Astrocyte (in vitro differentiated cells and primary cell): ENCODE measurements around the gene ARHGAP24. TPM values are rescaled to one million over a fixed set of nuclear protein-coding genes. Genes with fewer than 3 reads are reported as not detected.
A peak's percentile ranks its signal among the peaks of the same experiment; 100 is the strongest.

Experiments
- DNase-seq: peaks from one replicate; pipeline ENCODE4 v3.0.0-alpha.2; 2010; ENCODE audit warnings: low read depth
- FAIRE-seq: peaks from 2 replicates; lab custom pipeline; 2011; peaks lifted over from hg19 to GRCh38; lab: Jason Lieb, UNC
- H2AFZ ChIP-seq: 2 replicates; pipeline ENCODE4 v1.6.0; 2012; ENCODE audit warnings: low read depth, low read length, inconsistent platforms
- H3K27ac ChIP-seq: 2 replicates; pipeline ENCODE4 v1.5.1; 2011; ENCODE audit warnings: low read depth, low read length, inconsistent platforms
- H3K27me3 ChIP-seq: 2 replicates; pipeline ENCODE4 v1.6.0; 2011; ENCODE audit warnings: low read length, inconsistent platforms; ENCODE audit not compliant: insufficient read depth
- H3K36me3 ChIP-seq: 2 replicates; pipeline ENCODE4 v1.5.1; 2011; ENCODE audit warnings: low read length, inconsistent platforms; ENCODE audit not compliant: insufficient read depth
- H3K4me1 ChIP-seq: 2 replicates; pipeline ENCODE4 v1.5.1; 2011; ENCODE audit warnings: low read length, inconsistent platforms; ENCODE audit not compliant: insufficient read depth
- H3K4me2 ChIP-seq: 2 replicates; pipeline ENCODE4 v1.6.0; 2012; ENCODE audit warnings: low read length, inconsistent platforms
- H3K4me3 ChIP-seq: 2 replicates; pipeline ENCODE4 v1.5.1; 2011; ENCODE audit warnings: low read depth, mild to moderate bottlenecking, low read length, inconsistent platforms; ENCODE audit not compliant: insufficient read depth
- H3K79me2 ChIP-seq: 2 replicates; pipeline ENCODE4 v1.6.0; 2012; ENCODE audit warnings: mild to moderate bottlenecking, low read length, inconsistent platforms; ENCODE audit not compliant: insufficient read depth
- H3K9ac ChIP-seq: 2 replicates; pipeline ENCODE4 v1.6.0; 2012; ENCODE audit warnings: mild to moderate bottlenecking, low read length, inconsistent platforms
- H3K9me3 ChIP-seq: 2 replicates; pipeline ENCODE4 v1.5.1; 2012; ENCODE audit warnings: low read depth, mild to moderate bottlenecking, low read length, inconsistent platforms; ENCODE audit not compliant: insufficient read depth
- H4K20me1 ChIP-seq: 2 replicates; pipeline ENCODE4 v1.6.0; 2012; ENCODE audit warnings: low read length, inconsistent platforms; ENCODE audit not compliant: insufficient read depth
- H3K27ac Mint-ChIP-seq: one replicate; pipeline ENCODE4 v1.8.0; 2021; ENCODE audit warnings: mild to moderate bottlenecking, mixed read lengths; ENCODE audit not compliant: unreplicated experiment
- H3K27me3 Mint-ChIP-seq: one replicate; pipeline ENCODE4 v1.8.0; 2021; ENCODE audit warnings: low read depth, mixed read lengths; ENCODE audit not compliant: unreplicated experiment
- H3K36me3 Mint-ChIP-seq: one replicate; pipeline ENCODE4 v1.8.0; 2021; ENCODE audit warnings: low read depth, mixed read lengths; ENCODE audit not compliant: unreplicated experiment
- H3K4me1 Mint-ChIP-seq: one replicate; pipeline ENCODE4 v1.8.0; 2021; ENCODE audit warnings: low read depth, mixed read lengths; ENCODE audit not compliant: unreplicated experiment
- H3K4me3 Mint-ChIP-seq: one replicate; pipeline ENCODE4 v1.8.0; 2021; ENCODE audit warnings: mild to moderate bottlenecking, moderate library complexity, mixed read lengths; ENCODE audit not compliant: unreplicated experiment
- H3K9me3 Mint-ChIP-seq: one replicate; pipeline ENCODE4 v1.8.0; 2021; ENCODE audit warnings: mild to moderate bottlenecking, mixed read lengths; ENCODE audit not compliant: unreplicated experiment
- CTCF ChIP-seq: IDR thresholded peaks from 2 replicates; pipeline ENCODE4 v1.5.1; 2011; ENCODE audit warnings: low read depth, mild to moderate bottlenecking, inconsistent platforms, low read length, moderate library complexity; ENCODE audit not compliant: insufficient read depth
- EZH2 ChIP-seq: IDR thresholded peaks from 2 replicates; pipeline ENCODE4 v1.6.1; 2012; ENCODE audit warnings: mild to moderate bottlenecking, low read length, inconsistent platforms; ENCODE audit not compliant: insufficient read depth
- total RNA-seq: library from RNA; stranded (reverse); gene quantifications from 2 replicates; pipeline ENCODE4 v1.2.1, GENCODE V29; 2021

The ARHGAP24 gene
- total RNA-seq, 1 donor from 2014 or later, result 2.1 TPM

- H3K4me1 ChIP-seq, result peaks cover 17% of the 10 kb centered on the region
- H3K4me3 ChIP-seq, result no peak overlapping the region
- H3K27ac Mint-ChIP-seq, result no peak overlapping the region
- no peak overlapping the region for H3K4me3 Mint-ChIP-seq
- no peaks in the 10 kb centered on the region for H3K79me2 ChIP-seq
- TF ChIP-seq CTCF (no peak), EZH2 (no peak)
- H3K36me3 ChIP-seq, result no peaks in the 10 kb centered on the region
- no peak overlapping the region for H2AFZ ChIP-seq
- H3K9ac ChIP-seq, result no peak overlapping the region
- H3K9me3 ChIP-seq, result no peaks in the 10 kb centered on the region
- H3K9me3 Mint-ChIP-seq, result no peaks in the 10 kb centered on the region
- no peak for FAIRE-seq
- H3K27me3 Mint-ChIP-seq, result no peaks in the 10 kb centered on the region
- H3K4me1 Mint-ChIP-seq, result peaks cover 9% of the 10 kb centered on the region
- H3K36me3 Mint-ChIP-seq, result no peaks in the 10 kb centered on the region
- no peaks in the 10 kb centered on the region for H3K27me3 ChIP-seq
- no peaks in the 10 kb centered on the region for H4K20me1 ChIP-seq
- no peak overlapping the region for H3K27ac ChIP-seq
- DNase-seq, result no peak
- H3K4me2 ChIP-seq, result peak overlapping the region; percentile 69
Observed at GRCh38 chr4:85495621-85496020, 20.7 kb downstream of the ARHGAP24 start.

GRCh38 chr4:85496126-85496849 is 21.3 kb downstream of the ARHGAP24 start:
- DNase-seq (peak; percentile 47), FAIRE-seq (peak; percentile 85)
- no peak overlapping the region for H3K27ac Mint-ChIP-seq
- Histone ChIP-seq H3K27me3 (no peaks in the 10 kb centered on the region), H3K36me3 (no peaks in the 10 kb centered on the region), H2AFZ (no peak overlapping the region), H3K9me3 (no peaks in the 10 kb centered on the region), H3K79me2 (no peaks in the 10 kb centered on the region), H3K27ac (peak overlapping the region; percentile 38), H3K4me2 (peak overlapping the region; percentile 69), H3K4me3 (no peak overlapping the region), H3K9ac (no peak overlapping the region), H3K4me1 (peaks cover 17% of the 10 kb centered on the region), H4K20me1 (no peaks in the 10 kb centered on the region)
- no peaks in the 10 kb centered on the region for H3K36me3 Mint-ChIP-seq
- no peaks in the 10 kb centered on the region for H3K27me3 Mint-ChIP-seq
- no peaks in the 10 kb centered on the region for H3K9me3 Mint-ChIP-seq
- TF ChIP-seq CTCF (no peak), EZH2 (no peak)
- H3K4me3 Mint-ChIP-seq, result no peak overlapping the region
- H3K4me1 Mint-ChIP-seq, result peaks cover 13% of the 10 kb centered on the region

- Histone ChIP-seq H2AFZ (no peak overlapping the region), H4K20me1 (no peaks in the 10 kb centered on the region), H3K4me2 (peak overlapping the region; percentile 69), H3K27ac (peak overlapping the region; percentile 38), H3K9me3 (no peaks in the 10 kb centered on the region), H3K79me2 (no peaks in the 10 kb centered on the region), H3K4me1 (peaks cover 17% of the 10 kb centered on the region), H3K36me3 (no peaks in the 10 kb centered on the region), H3K4me3 (no peak overlapping the region), H3K9ac (no peak overlapping the region), H3K27me3 (no peaks in the 10 kb centered on the region)
- H3K9me3 Mint-ChIP-seq, result no peaks in the 10 kb centered on the region
- peak; percentile 86 for DNase-seq
- no peaks in the 10 kb centered on the region for H3K27me3 Mint-ChIP-seq
- FAIRE-seq, result peak; percentile 96
- no peaks in the 10 kb centered on the region for H3K36me3 Mint-ChIP-seq
- peaks cover 14% of the 10 kb centered on the region for H3K4me1 Mint-ChIP-seq
- TF ChIP-seq EZH2 (no peak), CTCF (no peak)
- no peak overlapping the region for H3K4me3 Mint-ChIP-seq
- no peak overlapping the region for H3K27ac Mint-ChIP-seq
Observed at GRCh38 chr4:85496933-85497332, 22.0 kb downstream of the ARHGAP24 start.
